ENCODE results near the gene ABI3. TPM values are rescaled to one million over a fixed set of nuclear protein-coding genes. Genes with fewer than 3 reads are reported as not detected.

Gene ABI3
- total RNA-seq, 4 donors from 2014 or later, result 5.9 to 32.9 (median 13.9) TPM

GRCh38 chr17:49230636-49231562 lies 20.4 kb downstream of the ABI3 start, which contains the start of gene PHOSPHO1:
Gene PHOSPHO1 (minus strand): TSS chr17:49230787. CDS start chr17:49226691, 4,096 bp downstream.
- H3K27me3 ChIP-seq, result no peaks in the 10 kb centered on the region
- no peaks in the 10 kb centered on the region for H3K36me3 ChIP-seq
- intact Hi-C loops (cut with DNase I; ENCODE audit: low total_unique reads), result no loop called here
- H3K4me3 ChIP-seq, result peak within 1 kb of the TSS; percentile 31 to 39
- DNase-seq, result peak; percentile 74 to 78
- no peak for TF ChIP-seq CTCF (IDR thresholded peaks at IDR 0.05)
- TF ChIP-seq POLR2A (IDR thresholded peaks at IDR 0.05), result peak in 1 of 2 donors; percentile 11
- no peaks in the 10 kb centered on the region for H3K9me3 ChIP-seq
- H3K27ac ChIP-seq, result no peak within 1 kb of the TSS
- no peaks in the 10 kb centered on the region for H3K4me1 ChIP-seq

DNA sequence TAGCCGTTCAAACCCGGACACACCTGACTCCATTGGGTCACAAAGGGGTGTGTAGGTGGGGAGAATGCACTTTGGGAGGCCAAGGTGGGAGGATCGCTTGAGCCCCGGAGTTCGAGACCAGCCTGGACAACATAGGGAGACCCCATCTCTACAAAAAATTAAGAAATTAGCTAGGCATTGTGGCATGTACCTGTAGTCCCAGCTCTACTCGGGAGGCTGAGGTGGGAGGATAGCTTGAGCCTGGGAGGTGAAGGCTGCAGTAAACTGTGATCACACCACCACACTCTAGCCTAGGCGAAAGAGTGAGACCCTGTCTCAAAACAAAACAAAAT lies 21.0 kb downstream of the ABI3 start:
- Histone ChIP-seq H3K27ac (no peak overlapping the region), H3K27me3 (no peaks in the 10 kb centered on the region), H3K4me3 (no peak overlapping the region), H3K4me1 (no peaks in the 10 kb centered on the region), H3K9me3 (no peaks in the 10 kb centered on the region), H3K36me3 (no peaks in the 10 kb centered on the region)
- TF ChIP-seq POLR2A (IDR thresholded peaks at IDR 0.05) (no peak), CTCF (IDR thresholded peaks at IDR 0.05) (no peak)
- DNase-seq, result no peak
- intact Hi-C loops (cut with DNase I; ENCODE audit: low total_unique reads), result no loop called here

DNA sequence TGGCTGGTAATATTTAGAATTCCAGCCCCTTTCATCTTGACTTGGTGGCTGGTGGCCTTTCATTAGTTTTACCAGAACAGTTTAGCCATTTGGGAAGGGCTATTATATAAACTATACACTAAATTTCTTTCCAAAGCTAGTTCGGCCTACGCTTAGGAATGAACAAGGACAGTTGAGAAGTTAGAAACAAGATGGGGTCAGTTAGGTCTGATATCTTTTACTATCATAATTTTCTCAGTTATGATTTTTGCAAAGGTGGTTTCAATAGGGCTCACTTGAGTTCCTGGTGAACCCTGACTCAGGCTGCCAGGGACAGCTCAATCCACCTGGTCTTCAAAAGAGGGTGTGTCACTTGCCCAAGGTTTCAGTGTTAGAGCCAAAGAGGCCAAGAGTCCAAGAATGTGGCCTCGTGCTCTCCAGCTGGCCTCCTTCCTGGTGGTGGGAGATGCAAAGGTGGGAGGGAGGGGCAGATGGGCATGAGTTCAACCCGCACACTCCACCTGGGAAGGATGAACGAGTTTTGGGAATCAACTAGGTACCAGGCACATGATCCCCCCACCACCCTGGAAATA lies 24.1 kb downstream of the ABI3 start:
- TF ChIP-seq POLR2A (IDR thresholded peaks at IDR 0.05) (no peak), CTCF (IDR thresholded peaks at IDR 0.05) (no peak)
- no peaks in the 10 kb centered on the region for H3K4me1 ChIP-seq
- H3K36me3 ChIP-seq, result no peaks in the 10 kb centered on the region
- H3K27ac ChIP-seq, result no peak overlapping the region
- no peaks in the 10 kb centered on the region for H3K27me3 ChIP-seq
- DNase-seq, result no peak
- H3K4me3 ChIP-seq, result no peak overlapping the region
- intact Hi-C loops (cut with DNase I; ENCODE audit: low total_unique reads), result no loop called here
- no peaks in the 10 kb centered on the region for H3K9me3 ChIP-seq

DNA sequence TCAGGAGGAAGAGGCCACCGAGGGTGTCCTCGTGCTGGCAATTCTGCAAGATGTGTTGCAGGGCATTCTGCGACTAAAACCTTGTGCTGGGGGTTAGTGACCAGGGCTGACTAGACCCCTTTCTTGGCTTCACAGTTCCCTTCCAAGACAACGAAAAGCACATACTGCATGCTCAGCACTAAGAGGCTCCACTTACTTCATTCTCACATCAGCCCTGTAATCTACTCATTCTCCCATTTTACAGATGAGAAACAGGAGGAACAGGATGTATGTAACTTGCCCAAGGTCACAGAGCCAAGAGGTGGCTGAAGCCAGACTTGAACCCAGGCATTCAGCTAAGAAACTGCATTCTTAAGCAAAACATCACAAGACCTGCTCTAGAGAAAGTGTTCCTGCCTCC lies 25.4 kb downstream of the ABI3 start:
- intact Hi-C loops (cut with DNase I; ENCODE audit: low total_unique reads), result no loop called here
- Histone ChIP-seq H3K27me3 (no peaks in the 10 kb centered on the region), H3K4me1 (no peaks in the 10 kb centered on the region), H3K4me3 (no peak overlapping the region), H3K9me3 (no peaks in the 10 kb centered on the region), H3K27ac (no peak overlapping the region), H3K36me3 (no peaks in the 10 kb centered on the region)
- no peak for DNase-seq
- TF ChIP-seq POLR2A (IDR thresholded peaks at IDR 0.05), result no peak

DNA sequence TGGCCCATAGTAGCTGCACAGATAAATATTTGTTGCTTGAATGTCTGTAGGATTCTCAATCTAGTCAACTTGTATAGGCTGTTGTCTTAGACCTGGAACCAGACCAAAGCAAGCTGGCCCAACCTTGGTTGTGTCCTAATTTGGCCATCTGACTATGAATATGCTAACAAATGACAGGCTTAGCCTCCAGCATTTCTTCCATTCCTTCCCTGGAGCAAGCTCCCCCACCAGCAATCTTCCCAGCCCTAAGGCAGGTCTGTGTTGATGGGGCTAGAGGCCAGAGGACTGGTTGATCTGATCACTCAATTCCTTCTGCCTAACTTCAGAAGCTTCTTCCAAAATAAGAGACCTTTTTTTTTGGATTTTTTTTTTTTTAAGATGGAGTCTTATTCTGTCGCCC lies 29.5 kb downstream of the ABI3 start:
- no peak for DNase-seq
- no peak overlapping the region for H3K4me3 ChIP-seq
- intact Hi-C loops (cut with DNase I; ENCODE audit: low total_unique reads), result no loop called here
- H3K36me3 ChIP-seq, result no peaks in the 10 kb centered on the region
- no peaks in the 10 kb centered on the region for H3K27me3 ChIP-seq
- H3K9me3 ChIP-seq, result no peaks in the 10 kb centered on the region
- H3K27ac ChIP-seq, result no peak overlapping the region
- no peaks in the 10 kb centered on the region for H3K4me1 ChIP-seq
- TF ChIP-seq POLR2A (IDR thresholded peaks at IDR 0.05), result no peak
- no peak for TF ChIP-seq CTCF (IDR thresholded peaks at IDR 0.05)
